Mesenchymal stem cell (in vitro differentiated cells and primary cell): ENCODE data around the gene TREX2.

Experiments used
- DNase-seq: peaks from one replicate; pipeline ENCODE4 v3.0.0-alpha.2; 2013
- H2AFZ ChIP-seq: one replicate; pipeline ENCODE4 v1.6.1; 2013; ENCODE audit warnings: low read depth, mild to moderate bottlenecking, control low read depth, inconsistent platforms, low read length, moderate library complexity
- H2AK5ac ChIP-seq: 2 replicates; pipeline ENCODE4 v1.6.1; 2013; ENCODE audit warnings: low read length, moderate library complexity, mild to moderate bottlenecking, inconsistent platforms; ENCODE audit not compliant: severe bottlenecking
- H2BK120ac ChIP-seq: one replicate; pipeline ENCODE4 v1.6.1; 2013; ENCODE audit warnings: low read depth, mild to moderate bottlenecking, inconsistent platforms, low read length, moderate library complexity
- H2BK12ac ChIP-seq, 2 experiments: one replicate each; pipeline ENCODE4 v1.6.1; 2013; ENCODE audit warnings: inconsistent platforms in 2 of 2, low read length in 2 of 2, mild to moderate bottlenecking in 2 of 2, moderate library complexity in 2 of 2, control low read depth in 1 of 2
- H2BK15ac ChIP-seq: one replicate; pipeline ENCODE4 v1.6.1; 2013; ENCODE audit warnings: mild to moderate bottlenecking, low read depth, inconsistent platforms; ENCODE audit not compliant: poor library complexity, severe bottlenecking
- H2BK5ac ChIP-seq: 2 replicates; pipeline ENCODE4 v1.6.1; 2013; ENCODE audit warnings: low read depth, mild to moderate bottlenecking, low read length, control low read depth, inconsistent platforms; ENCODE audit not compliant: poor library complexity, severe bottlenecking
- H3K14ac ChIP-seq, 2 experiments: one replicate each; pipeline ENCODE4 v1.6.1; 2013; ENCODE audit warnings: inconsistent platforms in 2 of 2, low read length in 2 of 2, control low read depth in 1 of 2, mild to moderate bottlenecking in 1 of 2, moderate library complexity in 1 of 2
- H3K18ac ChIP-seq, 2 experiments: one replicate each; pipeline ENCODE4 v1.6.1; 2013; ENCODE audit warnings: inconsistent platforms in 2 of 2, low read length in 2 of 2, control low read depth in 1 of 2, low read depth in 1 of 2, mild to moderate bottlenecking in 1 of 2
- H3K23ac ChIP-seq, 2 experiments: one replicate each; pipeline ENCODE4 v1.6.1; 2013; ENCODE audit warnings: inconsistent platforms in 2 of 2, low read length in 2 of 2, mild to moderate bottlenecking in 2 of 2, moderate library complexity in 2 of 2, control low read depth in 1 of 2
- H3K27ac ChIP-seq: 2 replicates; pipeline ENCODE4 v1.5.1; 2013; ENCODE audit warnings: mild to moderate bottlenecking, moderate library complexity, low read length, control low read depth, inconsistent platforms; ENCODE audit not compliant: poor library complexity, severe bottlenecking
- H3K27me3 ChIP-seq, 2 experiments: 2 replicates each; pipeline versions ENCODE4 v1.6.1 to v1.7.0; 2013; ENCODE audit warnings: low read length in 2 of 2, mild to moderate bottlenecking in 2 of 2, moderate library complexity in 2 of 2, control low read depth in 1 of 2, inconsistent platforms in 1 of 2; ENCODE audit not compliant: control insufficient read depth in 1 of 2, insufficient read depth in 1 of 2
- H3K36me3 ChIP-seq, 2 experiments: 2 replicates each; pipeline versions ENCODE4 v1.6.1 to v1.7.0; 2013; ENCODE audit warnings: low read length in 2 of 2, control low read depth in 1 of 2, inconsistent platforms in 1 of 2, low read depth in 1 of 2, mild to moderate bottlenecking in 1 of 2; ENCODE audit not compliant: insufficient read depth in 2 of 2, control insufficient read depth in 1 of 2
- H3K4ac ChIP-seq, 2 experiments: one replicate each; pipeline ENCODE4 v1.6.1; 2013; ENCODE audit warnings: inconsistent platforms in 2 of 2, low read length in 2 of 2, mild to moderate bottlenecking in 2 of 2, moderate library complexity in 2 of 2, control low read depth in 1 of 2, low read depth in 1 of 2
- H3K4me1 ChIP-seq: 2 replicates; pipeline ENCODE4 v1.6.1; 2013; ENCODE audit warnings: low read depth, low read length, control low read depth; ENCODE audit not compliant: control insufficient read depth, insufficient read depth
- H3K4me2 ChIP-seq: 2 replicates; pipeline ENCODE4 v1.6.1; 2013; ENCODE audit warnings: low read length, mild to moderate bottlenecking, inconsistent platforms; ENCODE audit not compliant: poor library complexity, severe bottlenecking
- H3K4me3 ChIP-seq, 2 experiments: 2 replicates each; pipeline versions ENCODE4 v1.5.1 to v1.7.0; 2013; ENCODE audit warnings: low read length in 2 of 2, mild to moderate bottlenecking in 2 of 2, control low read depth in 1 of 2, low read depth in 1 of 2; ENCODE audit not compliant: insufficient read depth in 1 of 2
- H3K79me1 ChIP-seq: replicated peaks from 2 replicates; pipeline ENCODE4 v1.6.1; 2013; ENCODE audit warnings: mild to moderate bottlenecking, control low read depth, low read length, inconsistent platforms; ENCODE audit not compliant: poor library complexity, severe bottlenecking
- H3K9ac ChIP-seq: 2 replicates; pipeline ENCODE4 v1.7.0; 2013; ENCODE audit warnings: mild to moderate bottlenecking, low read length, moderate library complexity
- H3K9me3 ChIP-seq: 2 replicates; pipeline ENCODE4 v1.7.0; 2013; ENCODE audit warnings: mild to moderate bottlenecking, low read length; ENCODE audit not compliant: control insufficient read depth
- H4K8ac ChIP-seq: one replicate; pipeline ENCODE4 v1.6.1; 2013; ENCODE audit warnings: inconsistent platforms, mild to moderate bottlenecking, low read length, moderate library complexity
- H4K91ac ChIP-seq: one replicate; pipeline ENCODE4 v1.6.1; 2013; ENCODE audit warnings: mild to moderate bottlenecking, low read length, inconsistent platforms
- WGBS: methylation state at CpG from one replicate; pipeline ENCODE4 v1.1.7; 2013; ENCODE audit warnings: mixed read lengths; 5-methylcytosine and 5-hydroxymethylcytosine counted together

Gene TREX2

DNA sequence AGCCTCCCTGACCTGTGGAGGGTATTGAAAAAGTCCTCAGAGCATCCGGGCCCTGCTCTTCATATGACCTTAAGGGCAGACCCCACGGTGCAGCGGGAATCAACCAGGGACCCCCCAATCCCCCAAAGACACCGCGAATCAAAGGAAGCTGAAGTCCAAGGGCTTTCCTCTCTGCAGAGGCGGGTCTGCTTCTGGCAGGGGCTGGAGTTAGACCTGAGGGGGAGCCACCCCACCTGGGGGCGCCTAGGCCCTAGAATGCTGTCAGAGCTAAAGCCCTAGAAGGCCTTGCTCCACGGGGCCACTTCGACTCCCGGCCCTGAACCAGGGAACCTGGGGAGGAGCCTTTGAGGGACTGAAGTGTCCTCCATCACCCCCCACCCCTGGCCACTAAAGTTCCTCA, 27.3 kb upstream of the TREX2 start:
- Histone ChIP-seq H3K14ac (no peak overlapping the region), H2BK12ac (no peak overlapping the region), H2BK120ac (no peak overlapping the region), H3K27me3 (peaks cover 0 to 10% of the 10 kb centered on the region in 2 experiments), H4K8ac (no peak overlapping the region), H3K23ac (no peak overlapping the region), H3K4me3 (no peak overlapping the region), H2BK5ac (no peak overlapping the region), H3K4me1 (peaks cover 37% of the 10 kb centered on the region), H2AK5ac (no peak overlapping the region), H2AFZ (no peak overlapping the region), H3K27ac (no peak overlapping the region), H3K9ac (no peak overlapping the region), H2BK15ac (no peak overlapping the region), H3K4me2 (no peak overlapping the region), H3K9me3 (no peaks in the 10 kb centered on the region), H3K4ac (no peak overlapping the region), H3K79me1 (peaks cover 11% of the 10 kb centered on the region), H3K36me3 (peaks cover 0 to 7% of the 10 kb centered on the region in 2 experiments), H4K91ac (no peak overlapping the region), H3K18ac (no peak overlapping the region)
- 98% methylated on average over 5 of the region's 10 CpGs for whole genome bisulfite sequencing
- DNase-seq: no peak

DNA sequence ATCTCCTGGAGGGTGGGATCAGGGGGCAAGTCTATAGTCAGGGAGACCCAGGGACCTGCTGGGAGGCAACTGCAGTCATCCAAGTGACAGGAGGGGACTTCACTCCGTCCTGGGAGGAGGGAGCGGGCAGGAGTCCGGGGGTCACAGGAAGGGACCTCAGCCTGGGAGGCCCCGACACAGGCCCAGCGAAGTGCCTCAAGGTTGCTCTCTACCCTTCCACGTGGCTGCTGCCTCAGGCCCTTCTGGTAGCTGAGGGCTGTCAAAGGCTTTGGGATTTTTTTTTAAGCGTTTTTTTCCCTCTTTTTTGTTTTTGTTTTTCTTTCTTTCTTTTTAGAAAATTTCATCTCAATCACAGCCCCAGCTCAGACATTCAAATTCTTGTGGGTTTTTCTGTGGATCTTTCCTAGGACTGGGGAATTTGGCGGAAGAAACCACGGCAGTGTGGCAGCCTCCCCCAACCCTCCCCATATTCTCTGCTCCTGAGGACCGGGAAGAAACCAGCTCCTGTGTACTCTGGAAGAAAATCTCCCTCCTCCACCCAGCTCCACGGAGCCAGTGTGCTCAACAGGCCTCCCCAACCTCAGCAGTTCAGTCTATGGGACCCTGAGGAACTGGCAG, 25.9 kb upstream of the TREX2 start:
- H4K8ac ChIP-seq: peak overlapping the region; percentile 60
- peak overlapping the region; percentile 65 for H3K27ac ChIP-seq
- WGBS: 40% methylated on average over 4 of the region's 11 CpGs
- no peak overlapping the region for H2BK120ac ChIP-seq
- peak overlapping the region; percentile 44 for H2BK5ac ChIP-seq
- H3K18ac ChIP-seq: peak overlapping the region in 1 of 2 experiments; percentile 21
- peaks cover 15% of the 10 kb centered on the region for H3K79me1 ChIP-seq
- H3K23ac ChIP-seq: no peak overlapping the region
- peaks cover 0 to 10% of the 10 kb centered on the region in 2 experiments for H3K27me3 ChIP-seq
- H3K36me3 ChIP-seq: peaks cover 0 to 18% of the 10 kb centered on the region in 2 experiments
- H4K91ac ChIP-seq: peak overlapping the region; percentile 39
- H3K4me2 ChIP-seq: no peak overlapping the region
- no peak overlapping the region for H2BK15ac ChIP-seq
- no peak overlapping the region for H3K4me3 ChIP-seq
- no peaks in the 10 kb centered on the region for H3K9me3 ChIP-seq
- no peak overlapping the region for H3K14ac ChIP-seq
- DNase-seq: no peak
- H3K4ac ChIP-seq: peak overlapping the region in 1 of 2 experiments; percentile 26
- no peak overlapping the region for H2AFZ ChIP-seq
- no peak overlapping the region for H2BK12ac ChIP-seq
- peaks cover 30% of the 10 kb centered on the region for H3K4me1 ChIP-seq
- H3K9ac ChIP-seq: no peak overlapping the region
- H2AK5ac ChIP-seq: peak overlapping the region; percentile 59

DNA sequence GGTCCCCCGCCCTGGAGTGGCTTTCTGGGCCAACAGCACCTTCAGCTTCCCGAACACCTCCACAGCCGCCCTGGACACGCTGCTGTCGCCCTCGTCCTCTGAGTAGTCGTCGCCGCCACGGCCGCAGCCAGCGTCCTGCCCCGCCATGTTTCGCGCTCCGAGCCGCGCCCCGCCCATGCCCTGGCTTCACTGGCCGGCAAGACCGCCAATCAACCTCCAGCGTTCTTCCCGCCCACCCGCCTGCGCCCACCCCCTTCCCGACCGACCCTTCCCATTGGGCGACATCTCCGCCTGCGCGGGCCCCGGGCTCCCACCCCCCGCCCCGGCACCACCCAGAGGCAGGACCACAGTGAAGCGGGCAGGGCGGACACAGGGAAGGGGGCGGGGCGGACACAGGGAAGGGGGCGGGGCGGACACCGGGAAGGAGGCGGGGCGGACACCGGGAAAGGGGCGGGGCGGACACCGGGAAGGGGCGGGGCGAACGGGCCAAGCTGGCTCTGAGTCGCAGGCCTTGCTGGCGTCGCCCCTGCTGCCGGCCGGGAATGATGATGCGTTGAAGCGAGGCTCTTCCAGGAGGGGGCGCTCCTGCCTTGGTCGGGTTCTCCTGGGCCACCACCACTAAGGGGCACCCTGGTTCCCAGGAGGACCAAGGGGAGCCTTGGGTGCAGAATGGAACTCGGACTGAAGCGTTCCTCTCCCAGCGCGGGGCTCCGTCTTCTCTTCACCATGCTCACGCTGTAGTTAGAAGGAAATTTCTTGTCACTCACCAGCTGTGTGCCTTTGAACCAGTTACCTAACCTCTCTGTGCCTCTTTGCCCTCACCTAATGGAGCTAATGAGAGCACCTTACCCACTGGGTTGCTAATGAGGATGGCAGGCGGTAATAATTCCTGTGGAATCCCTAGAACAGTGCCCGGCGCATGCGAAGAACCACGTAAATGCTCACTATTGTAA, 24.8 kb upstream of the TREX2 start, which contains the start of gene HAUS7:
TSS of gene HAUS7 (minus strand) at position 166 of the 953 bp plus-strand sequence. CDS start at position 147, 19 bp downstream.
- H3K79me1 ChIP-seq: peaks cover 17% of the 10 kb centered on the region
- H2BK15ac ChIP-seq: no peak within 1 kb of the TSS
- no peaks in the 10 kb centered on the region for H3K9me3 ChIP-seq
- peaks cover 0 to 23% of the 10 kb centered on the region in 2 experiments for H3K36me3 ChIP-seq
- H2AFZ ChIP-seq: peak within 1 kb of the TSS; percentile 61
- H2AK5ac ChIP-seq: peak within 1 kb of the TSS; percentile 59
- H3K14ac ChIP-seq: peak within 1 kb of the TSS in 1 of 2 experiments; percentile 41
- H3K27me3 ChIP-seq: peaks cover 0 to 10% of the 10 kb centered on the region in 2 experiments
- peak within 1 kb of the TSS; percentile 65 for H3K27ac ChIP-seq
- peaks cover 27% of the 10 kb centered on the region for H3K4me1 ChIP-seq
- no peak within 1 kb of the TSS for H3K23ac ChIP-seq
- DNase-seq: peak; percentile 87
- H3K4ac ChIP-seq: peak within 1 kb of the TSS in 1 of 2 experiments; percentile 49
- H2BK5ac ChIP-seq: no peak within 1 kb of the TSS
- 17% methylated on average over 22 of the region's 70 CpGs for WGBS
- peak within 1 kb of the TSS; percentile 73 for H3K9ac ChIP-seq
- H3K4me2 ChIP-seq: peak within 1 kb of the TSS; percentile 96
- peak within 1 kb of the TSS; percentile 34 to 54 for H3K18ac ChIP-seq
- H4K91ac ChIP-seq: peak within 1 kb of the TSS; percentile 61
- peak within 1 kb of the TSS; percentile 71 to 83 for H3K4me3 ChIP-seq
- no peak within 1 kb of the TSS for H2BK120ac ChIP-seq
- H4K8ac ChIP-seq: peak within 1 kb of the TSS; percentile 80
- peak within 1 kb of the TSS in 1 of 2 experiments; percentile 31 for H2BK12ac ChIP-seq
